ENCODE measurements around the gene CPNE7. TPM values are rescaled to one million over a fixed set of nuclear protein-coding genes. Genes with fewer than 3 reads are reported as not detected.

Gene CPNE7
- polyA plus RNA-seq, 1 donor from 2014 or later = 0.15 TPM

DNA sequence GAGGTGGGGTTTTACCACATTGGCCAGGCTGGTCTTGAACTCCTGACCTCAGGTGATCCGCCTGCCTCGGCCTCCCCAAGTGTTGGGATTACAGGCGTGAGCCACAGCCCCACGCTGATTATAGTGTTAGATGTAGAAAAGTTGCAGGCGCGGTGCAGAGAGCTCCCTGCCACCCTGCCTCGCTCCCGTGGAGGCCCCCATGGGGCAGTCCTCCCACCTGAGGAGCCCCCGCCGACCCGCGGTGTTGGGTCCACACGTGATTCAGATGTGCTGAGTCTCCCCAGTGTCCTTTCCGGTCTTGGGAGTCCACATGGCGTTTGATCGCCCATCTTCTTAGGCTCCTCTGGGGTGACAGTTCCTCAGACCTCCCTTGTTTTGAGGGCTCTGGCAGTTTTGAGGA is 20.3 kb upstream of the CPNE7 start:
- H3K4me2 ChIP-seq (ENCODE audit: low read length) = no peak overlapping the region
- no peaks in the 10 kb centered on the region for H3K9me2 ChIP-seq (ENCODE audit: insufficient read depth, low read length)
- H3K36me3 ChIP-seq (ENCODE audit: insufficient read depth, low read length) = no peaks in the 10 kb centered on the region
- no peaks in the 10 kb centered on the region for H4K20me1 ChIP-seq (ENCODE audit: insufficient read depth)
- H3K27me3 ChIP-seq (ENCODE audit: insufficient read depth, low read depth, low read length) = no peaks in the 10 kb centered on the region
- H3K27ac ChIP-seq (ENCODE audit: low read length) = no peak overlapping the region
- no peaks in the 10 kb centered on the region for H3F3A ChIP-seq (ENCODE audit: insufficient read depth, low read length, poor library complexity, severe bottlenecking)
- no peak overlapping the region for H2AFZ ChIP-seq (ENCODE audit: low read depth, low read length)
- H3K79me2 ChIP-seq (replicated peaks; ENCODE audit: insufficient read depth, low read length) = no peaks in the 10 kb centered on the region
- no peak overlapping the region for H3K4me3 ChIP-seq (ENCODE audit: low read length)
- H3K9ac ChIP-seq (ENCODE audit: low read length) = no peak overlapping the region
- H3K9me3 ChIP-seq (ENCODE audit: low read length) = no peaks in the 10 kb centered on the region
- no peak for TF ChIP-seq SMC3 (conservative IDR thresholded peaks at IDR 0.05; ENCODE audit: poor library complexity)
- no peak for TF ChIP-seq RAD21 (conservative IDR thresholded peaks at IDR 0.05)
- no peak for TF ChIP-seq EZH2 (IDR thresholded peaks at IDR 0.05; ENCODE audit: borderline replicate concordance, insufficient read depth, low read length, poor library complexity, severe bottlenecking)
- no peak for TF ChIP-seq POLR2AphosphoS5 (IDR thresholded peaks at IDR 0.05)
- no peak for TF ChIP-seq EP300 (conservative IDR thresholded peaks at IDR 0.05; ENCODE audit: poor library complexity, severe bottlenecking)
- TF ChIP-seq, protein P1, sequence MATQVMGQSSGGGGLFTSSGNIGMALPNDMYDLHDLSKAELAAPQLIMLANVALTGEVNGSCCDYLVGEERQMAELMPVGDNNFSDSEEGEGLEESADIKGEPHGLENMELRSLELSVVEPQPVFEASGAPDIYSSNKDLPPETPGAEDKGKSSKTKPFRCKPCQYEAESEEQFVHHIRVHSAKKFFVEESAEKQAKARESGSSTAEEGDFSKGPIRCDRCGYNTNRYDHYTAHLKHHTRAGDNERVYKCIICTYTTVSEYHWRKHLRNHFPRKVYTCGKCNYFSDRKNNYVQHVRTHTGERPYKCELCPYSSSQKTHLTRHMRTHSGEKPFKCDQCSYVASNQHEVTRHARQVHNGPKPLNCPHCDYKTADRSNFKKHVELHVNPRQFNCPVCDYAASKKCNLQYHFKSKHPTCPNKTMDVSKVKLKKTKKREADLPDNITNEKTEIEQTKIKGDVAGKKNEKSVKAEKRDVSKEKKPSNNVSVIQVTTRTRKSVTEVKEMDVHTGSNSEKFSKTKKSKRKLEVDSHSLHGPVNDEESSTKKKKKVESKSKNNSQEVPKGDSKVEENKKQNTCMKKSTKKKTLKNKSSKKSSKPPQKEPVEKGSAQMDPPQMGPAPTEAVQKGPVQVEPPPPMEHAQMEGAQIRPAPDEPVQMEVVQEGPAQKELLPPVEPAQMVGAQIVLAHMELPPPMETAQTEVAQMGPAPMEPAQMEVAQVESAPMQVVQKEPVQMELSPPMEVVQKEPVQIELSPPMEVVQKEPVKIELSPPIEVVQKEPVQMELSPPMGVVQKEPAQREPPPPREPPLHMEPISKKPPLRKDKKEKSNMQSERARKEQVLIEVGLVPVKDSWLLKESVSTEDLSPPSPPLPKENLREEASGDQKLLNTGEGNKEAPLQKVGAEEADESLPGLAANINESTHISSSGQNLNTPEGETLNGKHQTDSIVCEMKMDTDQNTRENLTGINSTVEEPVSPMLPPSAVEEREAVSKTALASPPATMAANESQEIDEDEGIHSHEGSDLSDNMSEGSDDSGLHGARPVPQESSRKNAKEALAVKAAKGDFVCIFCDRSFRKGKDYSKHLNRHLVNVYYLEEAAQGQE (IDR thresholded peaks at IDR 0.05; ENCODE audit: borderline replicate concordance) = no peak
- TF ChIP-seq, protein P2, sequence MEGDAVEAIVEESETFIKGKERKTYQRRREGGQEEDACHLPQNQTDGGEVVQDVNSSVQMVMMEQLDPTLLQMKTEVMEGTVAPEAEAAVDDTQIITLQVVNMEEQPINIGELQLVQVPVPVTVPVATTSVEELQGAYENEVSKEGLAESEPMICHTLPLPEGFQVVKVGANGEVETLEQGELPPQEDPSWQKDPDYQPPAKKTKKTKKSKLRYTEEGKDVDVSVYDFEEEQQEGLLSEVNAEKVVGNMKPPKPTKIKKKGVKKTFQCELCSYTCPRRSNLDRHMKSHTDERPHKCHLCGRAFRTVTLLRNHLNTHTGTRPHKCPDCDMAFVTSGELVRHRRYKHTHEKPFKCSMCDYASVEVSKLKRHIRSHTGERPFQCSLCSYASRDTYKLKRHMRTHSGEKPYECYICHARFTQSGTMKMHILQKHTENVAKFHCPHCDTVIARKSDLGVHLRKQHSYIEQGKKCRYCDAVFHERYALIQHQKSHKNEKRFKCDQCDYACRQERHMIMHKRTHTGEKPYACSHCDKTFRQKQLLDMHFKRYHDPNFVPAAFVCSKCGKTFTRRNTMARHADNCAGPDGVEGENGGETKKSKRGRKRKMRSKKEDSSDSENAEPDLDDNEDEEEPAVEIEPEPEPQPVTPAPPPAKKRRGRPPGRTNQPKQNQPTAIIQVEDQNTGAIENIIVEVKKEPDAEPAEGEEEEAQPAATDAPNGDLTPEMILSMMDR (IDR thresholded peaks at IDR 0.05; ENCODE audit: poor library complexity, severe bottlenecking) = no peak
- TF ChIP-seq TAF1 (IDR thresholded peaks at IDR 0.05; ENCODE audit: low read depth) = no peak
- TF ChIP-seq MXI1 (conservative IDR thresholded peaks at IDR 0.05; ENCODE audit: poor library complexity, severe bottlenecking) = no peak

DNA sequence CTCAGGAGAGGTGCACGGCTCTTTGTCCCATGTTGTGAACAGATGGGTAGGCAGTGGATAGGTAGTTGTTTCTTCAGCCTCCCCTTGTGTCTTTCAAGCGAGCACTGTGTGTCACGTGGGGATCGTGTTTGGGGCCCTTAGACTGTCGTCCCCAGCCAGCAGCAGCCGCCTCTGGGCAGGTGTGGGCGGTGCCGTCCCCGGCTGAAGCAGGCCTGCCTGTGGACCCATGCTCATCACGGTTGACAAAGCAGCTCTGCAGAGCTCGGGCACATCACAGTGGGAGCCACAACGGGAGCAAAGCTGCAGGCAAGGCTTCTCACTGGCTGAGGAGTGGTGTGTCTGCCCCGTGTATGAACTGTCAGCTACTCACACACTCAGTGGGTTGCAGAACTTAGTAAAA is 19.8 kb upstream of the CPNE7 start:
- Histone ChIP-seq H3K36me3 (ENCODE audit: insufficient read depth, low read length) (no peaks in the 10 kb centered on the region), H2AFZ (ENCODE audit: low read depth, low read length) (no peak overlapping the region), H3F3A (ENCODE audit: insufficient read depth, low read length, poor library complexity, severe bottlenecking) (no peaks in the 10 kb centered on the region), H3K27me3 (ENCODE audit: insufficient read depth, low read depth, low read length) (no peaks in the 10 kb centered on the region), H3K27ac (ENCODE audit: low read length) (no peak overlapping the region), H4K20me1 (ENCODE audit: insufficient read depth) (no peaks in the 10 kb centered on the region), H3K9ac (ENCODE audit: low read length) (no peak overlapping the region), H3K9me3 (ENCODE audit: low read length) (no peaks in the 10 kb centered on the region), H3K79me2 (replicated peaks; ENCODE audit: insufficient read depth, low read length) (no peaks in the 10 kb centered on the region), H3K9me2 (ENCODE audit: insufficient read depth, low read length) (no peaks in the 10 kb centered on the region), H3K4me2 (ENCODE audit: low read length) (no peak overlapping the region), H3K4me3 (ENCODE audit: low read length) (no peak overlapping the region)
- TF ChIP-seq EZH2 (IDR thresholded peaks at IDR 0.05; ENCODE audit: borderline replicate concordance, insufficient read depth, low read length, poor library complexity, severe bottlenecking) = no peak
- TF ChIP-seq, protein P2 (IDR thresholded peaks at IDR 0.05; ENCODE audit: poor library complexity, severe bottlenecking) = no peak
- no peak for TF ChIP-seq MXI1 (conservative IDR thresholded peaks at IDR 0.05; ENCODE audit: poor library complexity, severe bottlenecking)
- TF ChIP-seq SMC3 (conservative IDR thresholded peaks at IDR 0.05; ENCODE audit: poor library complexity) = no peak
